B cell (primary cell): ENCODE measurements around the gene LCOR. TPM values are rescaled to one million over a fixed set of nuclear protein-coding genes. Genes with fewer than 3 reads are reported as not detected.

Experiments
- ATAC-seq: fragments of 200-7000 bp; cut with Tn5 transposase; one replicate; pipeline ENCODE4 v1.10.0; 2021; ENCODE audit warnings: low read depth, mild to moderate bottlenecking, moderate number of reproducible peaks, moderate library complexity
- CTCF ChIA-PET: fragments of 350-600 bp; sonication (Branson Sonifier 250); formaldehyde crosslinking; loops from one replicate; lab custom pipeline; 2021; ENCODE audit warnings: antibody characterized with exemption, inconsistent platforms; lab: Charles Lee
- POLR2A ChIA-PET: fragments of 350-600 bp; sonication (Branson Sonifier 250); formaldehyde crosslinking; loops from one replicate; lab custom pipeline; 2021; ENCODE audit warnings: antibody characterized with exemption; lab: Charles Lee
- DNase-seq: peaks from one replicate; pipeline ENCODE4 v3.0.0; 2013
- H2AFZ ChIP-seq: 2 replicates; pipeline ENCODE4 v1.6.1; 2012; ENCODE audit warnings: mild to moderate bottlenecking, low read depth, low read length; ENCODE audit not compliant: insufficient read depth, poor library complexity, severe bottlenecking
- H3K27ac ChIP-seq, 2 donors: 1 replicate in 1 of 2; 2 replicates in 1 of 2; pipeline ENCODE4 v1.5.1; 2012 to 2013; ENCODE audit warnings: low read length in 2 of 2, mild to moderate bottlenecking in 2 of 2, moderate library complexity in 1 of 2
- H3K27me3 ChIP-seq, 4 experiments: fragments of 200-600 bp in 1 of 4; sonication (generic) in 1 of 4; replicated peaks in 1 of 4; 1 replicate in 2 of 4; 2 replicates in 2 of 4; pipeline versions ENCODE4 v1.6.1 to v1.7.0; 2013 to 2016; ENCODE audit warnings: low read length in 3 of 4, mild to moderate bottlenecking in 2 of 4, mixed read lengths in 1 of 4, moderate library complexity in 1 of 4; ENCODE audit not compliant: insufficient read depth in 4 of 4, control insufficient read depth in 3 of 4; ENCODE audit errors: control extremely low read depth in 1 of 4
- H3K36me3 ChIP-seq, 2 experiments: replicated peaks in 1 of 2; 1 replicate in 1 of 2; 2 replicates in 1 of 2; pipeline versions ENCODE4 v1.6.1 to v1.7.1; 2013; ENCODE audit warnings: low read length in 1 of 2; ENCODE audit not compliant: insufficient read depth in 2 of 2, control insufficient read depth in 1 of 2; ENCODE audit errors: control extremely low read depth in 1 of 2, extremely low read depth in 1 of 2
- H3K4me1 ChIP-seq, 2 donors: fragments of 200-600 bp in 1 of 2; sonication (generic) in 1 of 2; 1 replicate in 1 of 2; 2 replicates in 1 of 2; pipeline versions ENCODE4 v1.5.1 to v1.6.1; 2013 to 2017; ENCODE audit warnings: low read length in 2 of 2; ENCODE audit not compliant: control insufficient read depth in 2 of 2, insufficient read depth in 2 of 2
- H3K4me2 ChIP-seq: replicated peaks from 2 replicates; pipeline ENCODE3; 2012; ENCODE audit warnings: mild to moderate bottlenecking, low read depth, low read length; ENCODE audit not compliant: poor library complexity, severe bottlenecking
- H3K4me3 ChIP-seq, 5 experiments: fragments of 200-600 bp in 1 of 5; sonication (generic) in 1 of 5; 1 replicate in 3 of 5; 2 replicates in 2 of 5; pipeline versions ENCODE4 v1.5.1 to v1.7.0; 2011 to 2016; ENCODE audit warnings: low read length in 4 of 5, mild to moderate bottlenecking in 4 of 5, low read depth in 2 of 5, control low read depth in 1 of 5, moderate library complexity in 1 of 5; ENCODE audit not compliant: insufficient read depth in 1 of 5; ENCODE audit errors: control extremely low read depth in 1 of 5, extremely low read depth in 1 of 5
- H3K79me2 ChIP-seq: fragments of 200-600 bp; sonication (generic); one replicate; pipeline ENCODE4 v1.6.0; 2016; ENCODE audit warnings: low read length; ENCODE audit not compliant: control insufficient read depth, insufficient read depth
- H3K9ac ChIP-seq: fragments of 200-600 bp; sonication (generic); 2 replicates; pipeline ENCODE4 v1.6.1; 2017; ENCODE audit warnings: mild to moderate bottlenecking, low read length, moderate library complexity
- H3K9me3 ChIP-seq, 3 donors: one replicate each; pipeline versions ENCODE4 v1.6.1 to v1.7.1; 2013; ENCODE audit warnings: low read length in 2 of 3; ENCODE audit not compliant: control insufficient read depth in 2 of 3, insufficient read depth in 1 of 3; ENCODE audit errors: control extremely low read depth in 1 of 3
- H4K20me1 ChIP-seq: 2 replicates; pipeline ENCODE4 v1.6.0; 2012; ENCODE audit warnings: mild to moderate bottlenecking, low read length; ENCODE audit not compliant: insufficient read depth, control insufficient read depth, poor library complexity, severe bottlenecking
- H3K27ac Mint-ChIP-seq: one replicate; pipeline ENCODE4 v1.8.0; 2021; ENCODE audit warnings: mixed read lengths
- H3K27me3 Mint-ChIP-seq: one replicate; pipeline ENCODE4 v1.8.0; 2021; ENCODE audit warnings: mixed read lengths
- H3K4me1 Mint-ChIP-seq: one replicate; pipeline ENCODE4 v1.8.0; 2021; ENCODE audit warnings: mixed read lengths
- H3K4me3 Mint-ChIP-seq: one replicate; pipeline ENCODE4 v1.8.0; 2021; ENCODE audit warnings: mixed read lengths
- H3K9me3 Mint-ChIP-seq: one replicate; pipeline ENCODE4 v1.8.0; 2022; ENCODE audit warnings: mixed read lengths; ENCODE audit not compliant: insufficient read depth
- EZH2 ChIP-seq: IDR thresholded peaks from 2 replicates; pipeline ENCODE4 v1.6.1; 2012; ENCODE audit warnings: borderline replicate concordance, low read depth, mild to moderate bottlenecking, moderate library complexity, low read length; ENCODE audit not compliant: insufficient read depth, poor library complexity, severe bottlenecking
- WGBS: methylation state at CpG from one replicate; pipeline ENCODE4 v1.1.5; 2013; ENCODE audit warnings: missing lambda C conversion rate; ENCODE audit not compliant: insufficient coverage; 5-methylcytosine and 5-hydroxymethylcytosine counted together
- intact Hi-C: fragments of 100-400 bp; cut with micrococcal nuclease; formaldehyde crosslinking; loops from one replicate; pipeline ENCODE4 v1.10.0; 2022
- polyA plus RNA-seq: library from polyadenylated mRNA; depleted of rRNA; stranded (reverse); fragments of >200 nt; gene quantifications from 2 replicates; pipeline ENCODE4 v1.2.3, GENCODE V29; 2012
- total RNA-seq, 2 donors: library from RNA; stranded (reverse); fragments of 120-200 nt in 1 of 2; gene quantifications; 1 replicate in 1 of 2; 2 replicates in 1 of 2; pipeline versions ENCODE4 v1.2.3 to v1.2.4, GENCODE V29; 2013 to 2022
- TF ChIP-seq, protein P1 (sequence below): fragments of 200-600 bp; IDR thresholded peaks from one replicate; pipeline ENCODE4 v1.8.0; 2022; ENCODE audit warnings: antibody characterized with exemption, mild to moderate bottlenecking

Gene LCOR
- total and polyA plus RNA-seq, 2 donors (not counting 1 experiment from before 2014, with no cell fraction given), result 5.1 to 70.0 TPM

DNA sequence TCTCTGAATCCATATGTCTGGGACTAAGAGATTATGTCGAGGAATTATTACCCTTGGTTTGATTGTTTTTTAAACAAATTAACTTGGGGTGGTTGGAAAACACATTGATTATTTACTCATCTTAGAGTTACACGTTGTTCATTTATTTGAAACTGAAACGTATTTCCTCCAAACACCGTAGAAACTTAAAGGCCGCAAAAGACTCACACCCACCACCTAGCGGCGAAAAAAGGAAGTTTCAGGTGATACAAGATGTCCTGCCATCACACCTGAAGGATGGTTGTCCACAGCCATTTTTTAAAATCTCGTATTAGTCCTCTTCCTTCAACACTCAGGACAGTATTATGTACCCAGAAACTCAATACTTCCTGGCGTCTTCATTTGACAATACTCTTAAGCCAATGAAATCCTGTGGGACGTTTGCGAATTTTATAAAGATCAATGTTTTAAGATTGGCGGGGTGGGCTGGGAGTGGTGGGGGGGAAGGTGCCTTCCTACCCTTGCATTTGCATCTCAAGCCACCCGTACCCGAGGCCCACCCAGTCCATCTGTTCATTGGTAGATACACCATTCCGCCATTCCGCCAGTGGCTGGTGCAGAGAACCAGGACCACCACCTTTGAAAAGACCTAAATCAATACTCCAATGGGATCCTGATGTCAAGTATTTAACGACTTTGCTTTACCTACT lies 1.4 kb upstream of the LCOR start:
- intact Hi-C loops, result loop anchor here (1.0 to 5.0 kb wide), 8 partner anchors 42 to 318 kb away; partner anchors contain the start of genes PIK3AP1, TLL2 and TM9SF3
- peak overlapping the region; percentile 45 for H3K9ac ChIP-seq

More for the DNA sequence above, 1.4 kb upstream of the LCOR start:
- ChIA-PET POLR2A (interaction anchor here (1.1 kb wide), 1 partner anchor 195 kb away, joined by 3 read pairs; no protein-coding TSS in a partner anchor), CTCF (interaction anchor here (0.9 to 6.0 kb wide), 5 partner anchors 17 to 189 kb away, joined by 3 to 75 read pairs (median 4); no protein-coding TSS in a partner anchor)
- DNase-seq, result peak; percentile 90
- Histone ChIP-seq H4K20me1 (peaks cover 26% of the 10 kb centered on the region), H2AFZ (peak overlapping the region; percentile 80), H3K27ac (peak overlapping the region; percentile 82 to 87), H3K9me3 (no peaks in the 10 kb centered on the region), H3K4me2 (peak overlapping the region; percentile 77), H3K79me2 (peaks cover 36% of the 10 kb centered on the region), H3K4me3 (peak overlapping the region in 1 of 5 experiments; percentile 21), H3K36me3 (no peaks in the 10 kb centered on the region), H3K27me3 (no peaks in the 10 kb centered on the region), H3K4me1 (peaks cover 28 to 34% of the 10 kb centered on the region in 2 donors)
- Mint-ChIP-seq H3K27ac (peak overlapping the region; percentile 92), H3K4me1 (peaks cover 41% of the 10 kb centered on the region), H3K9me3 (no peaks in the 10 kb centered on the region), H3K4me3 (peak overlapping the region; percentile 82), H3K27me3 (no peaks in the 10 kb centered on the region)
- WGBS, result 42% methylated on average over 15 of the region's 17 CpGs
- TF ChIP-seq EZH2, result no peak
- TF ChIP-seq, protein P1, sequence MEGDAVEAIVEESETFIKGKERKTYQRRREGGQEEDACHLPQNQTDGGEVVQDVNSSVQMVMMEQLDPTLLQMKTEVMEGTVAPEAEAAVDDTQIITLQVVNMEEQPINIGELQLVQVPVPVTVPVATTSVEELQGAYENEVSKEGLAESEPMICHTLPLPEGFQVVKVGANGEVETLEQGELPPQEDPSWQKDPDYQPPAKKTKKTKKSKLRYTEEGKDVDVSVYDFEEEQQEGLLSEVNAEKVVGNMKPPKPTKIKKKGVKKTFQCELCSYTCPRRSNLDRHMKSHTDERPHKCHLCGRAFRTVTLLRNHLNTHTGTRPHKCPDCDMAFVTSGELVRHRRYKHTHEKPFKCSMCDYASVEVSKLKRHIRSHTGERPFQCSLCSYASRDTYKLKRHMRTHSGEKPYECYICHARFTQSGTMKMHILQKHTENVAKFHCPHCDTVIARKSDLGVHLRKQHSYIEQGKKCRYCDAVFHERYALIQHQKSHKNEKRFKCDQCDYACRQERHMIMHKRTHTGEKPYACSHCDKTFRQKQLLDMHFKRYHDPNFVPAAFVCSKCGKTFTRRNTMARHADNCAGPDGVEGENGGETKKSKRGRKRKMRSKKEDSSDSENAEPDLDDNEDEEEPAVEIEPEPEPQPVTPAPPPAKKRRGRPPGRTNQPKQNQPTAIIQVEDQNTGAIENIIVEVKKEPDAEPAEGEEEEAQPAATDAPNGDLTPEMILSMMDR, result peak; percentile 88
- no peak for ATAC-seq
